HCT116 (cell line): ENCODE results near the gene ICAM4. TPM values are rescaled to one million over a fixed set of nuclear protein-coding genes. Genes with fewer than 3 reads are reported as not detected.

Experiments
- ATAC-seq: fragments of 200-7000 bp; cut with Tn5 transposase; 2 replicates; pipeline ENCODE4 v1.9.1; 2020; ENCODE audit warnings: mild to moderate bottlenecking, moderate library complexity
- BruUV-seq: library from RNA; stranded (reverse); fragments of 400-500 nt; replicated peaks from 2 replicates; lab custom pipeline; 2021; lab: Mats Ljungman, UMichigan
- CTCF ChIA-PET: fragments of 300-600 bp; sonication (Branson Sonifier 250); formaldehyde crosslinking; loops from one replicate; lab custom pipeline; 2021; ENCODE audit warnings: antibody characterized with exemption; lab: Charles Lee
- POLR2A ChIA-PET: fragments of 300-600, 350-600 bp; sonication (Branson Sonifier 250); formaldehyde crosslinking; loops from one replicate; lab custom pipeline; 2021; ENCODE audit warnings: antibody characterized with exemption; lab: Charles Lee
- RAD21 ChIA-PET, 2 experiments: fragments of 300-600 bp; sonication (Branson Sonifier 250); formaldehyde crosslinking; loops; one replicate each; lab custom pipeline; 2023; ENCODE audit warnings: low total read pairs in 2 of 2; ENCODE audit not compliant: uncharacterized antibody in 2 of 2, unreplicated experiment in 2 of 2, low non-redundant PET in 1 of 2; lab: Charles Lee
- DNase-seq: peaks from one replicate; pipeline ENCODE4 v3.0.0-alpha.2; 2010; ENCODE audit warnings: low read depth, low spot score
- H2AFZ ChIP-seq: fragments of 200-600 bp; shearing (Covaris generic), sonication (generic); 2 replicates; pipeline ENCODE4 v1.6.1; 2017; ENCODE audit warnings: low read depth, mixed run types, mixed read lengths, antibody characterized with exemption, low read length; ENCODE audit not compliant: poor library complexity, severe bottlenecking
- H3K27ac ChIP-seq: 2 replicates; pipeline ENCODE4 v1.5.1; 2012; ENCODE audit warnings: low read depth, low read length
- H3K27me3 ChIP-seq: fragments of 200-600 bp; sonication (generic); 2 replicates; pipeline ENCODE4 v1.6.1; 2016; ENCODE audit warnings: mixed run types, low read length, mixed read lengths; ENCODE audit not compliant: insufficient read depth
- H3K36me3 ChIP-seq, 2 experiments: fragments of 200-500 bp in 1 of 2; fragments of 200-600 bp in 1 of 2; sonication (Bioruptor generic) in 1 of 2; sonication (generic) in 1 of 2; 2 replicates each; pipeline versions ENCODE4 v1.5.1 to v1.6.1; 2014 to 2016; ENCODE audit warnings: low read length in 2 of 2, inconsistent platforms in 1 of 2, mixed read lengths in 1 of 2, mixed run types in 1 of 2; ENCODE audit not compliant: insufficient read depth in 2 of 2, control insufficient read depth in 1 of 2
- H3K4me1 ChIP-seq, 2 experiments: fragments of 200-600 bp in 1 of 2; sonication (generic) in 1 of 2; 2 replicates each; pipeline versions ENCODE4 v1.5.1 to v1.6.1; 2012 to 2017; ENCODE audit warnings: low read length in 2 of 2, inconsistent platforms in 1 of 2, mild to moderate bottlenecking in 1 of 2, mixed read lengths in 1 of 2, mixed run types in 1 of 2, moderate library complexity in 1 of 2; ENCODE audit not compliant: insufficient read depth in 2 of 2, control insufficient read depth in 1 of 2
- H3K4me2 ChIP-seq: fragments of 200-600 bp; sonication (generic); 2 replicates; pipeline ENCODE4 v1.6.1; 2017; ENCODE audit warnings: mixed run types, low read length, mixed read lengths
- H3K4me3 ChIP-seq, 2 experiments: fragments of 200-600 bp in 1 of 2; sonication (generic) in 1 of 2; replicated peaks in 1 of 2; 2 replicates each; pipeline ENCODE4 v1.5.1; 2011 to 2016; ENCODE audit warnings: low read length in 2 of 2, control low read depth in 1 of 2, low read depth in 1 of 2, mild to moderate bottlenecking in 1 of 2, mixed read lengths in 1 of 2, mixed run types in 1 of 2
- H3K79me2 ChIP-seq: fragments of 200-600 bp; sonication (generic); 2 replicates; pipeline ENCODE4 v1.6.1; 2017; ENCODE audit warnings: mild to moderate bottlenecking, mixed run types, low read length, moderate library complexity, mixed read lengths; ENCODE audit not compliant: insufficient read depth
- H3K9ac ChIP-seq: fragments of 200-600 bp; sonication (generic); 2 replicates; pipeline ENCODE4 v1.6.1; 2016; ENCODE audit warnings: low read length, mixed read lengths
- H3K9me2 ChIP-seq: fragments of 200-600 bp; sonication (generic), shearing (Covaris generic); 2 replicates; pipeline ENCODE4 v1.6.1; 2017; ENCODE audit warnings: mixed run types, mild to moderate bottlenecking, moderate library complexity; ENCODE audit not compliant: insufficient read depth
- H3K9me3 ChIP-seq, 2 experiments: fragments of 200-500 bp in 1 of 2; fragments of 200-600 bp in 1 of 2; sonication (Bioruptor generic) in 1 of 2; sonication (generic) in 1 of 2; 2 replicates each; pipeline ENCODE4 v1.6.1; 2014 to 2017; ENCODE audit warnings: low read length in 2 of 2, mixed read lengths in 2 of 2, inconsistent platforms in 1 of 2, low read depth in 1 of 2, mild to moderate bottlenecking in 1 of 2, mixed run types in 1 of 2, moderate library complexity in 1 of 2; ENCODE audit not compliant: control insufficient read depth in 1 of 2, insufficient read depth in 1 of 2
- H4K20me1 ChIP-seq: fragments of 200-600 bp; sonication (generic), shearing (Covaris generic); 2 replicates; pipeline ENCODE4 v1.6.1; 2017; ENCODE audit warnings: mixed run types, mild to moderate bottlenecking, moderate library complexity; ENCODE audit not compliant: insufficient read depth
- ELF1 ChIP-seq: IDR thresholded peaks from 2 replicates; pipeline ENCODE4 v1.6.1; 2012; ENCODE audit warnings: low read depth, borderline replicate concordance
- EZH2phosphoT487 ChIP-seq: fragments of 200-600 bp; IDR thresholded peaks from 2 replicates; pipeline ENCODE4 v1.6.1; 2018; ENCODE audit warnings: antibody characterized with exemption, borderline replicate concordance
- JUND ChIP-seq: IDR thresholded peaks from 2 replicates; pipeline ENCODE4 v1.6.1; 2012
- POLR2A ChIP-seq: IDR thresholded peaks from 2 replicates; pipeline ENCODE4 v1.7.0; 2011; ENCODE audit warnings: borderline replicate concordance; ENCODE audit not compliant: insufficient read depth, insufficient read length; ENCODE audit errors: extremely low read depth
- POLR2AphosphoS5 ChIP-seq: IDR thresholded peaks from 2 replicates; pipeline ENCODE4 v1.6.1; 2011; ENCODE audit warnings: mild to moderate bottlenecking, low read depth, low read length, moderate library complexity
- RAD21 ChIP-seq: IDR thresholded peaks from 2 replicates; pipeline ENCODE4 v1.6.1; 2012; ENCODE audit warnings: low read depth, mild to moderate bottlenecking
- SIN3A ChIP-seq: IDR thresholded peaks from 2 replicates; pipeline ENCODE4 v1.6.1; 2012; ENCODE audit warnings: low read depth
- SP1 ChIP-seq: IDR thresholded peaks from 2 replicates; pipeline ENCODE4 v1.6.1; 2012; ENCODE audit warnings: low read depth
- SRF ChIP-seq: IDR thresholded peaks from 2 replicates; pipeline ENCODE4 v1.6.1; 2012; ENCODE audit warnings: low read depth
- YY1 ChIP-seq: IDR thresholded peaks from 2 replicates; pipeline ENCODE4 v1.6.1; 2011; ENCODE audit warnings: low read length, low read depth, moderate library complexity, mild to moderate bottlenecking; ENCODE audit not compliant: insufficient replicate concordance; ENCODE audit errors: extremely low read depth
- ZBTB33 ChIP-seq: IDR thresholded peaks from 2 replicates; pipeline ENCODE4 v1.6.1; 2011; ENCODE audit warnings: mild to moderate bottlenecking, low read length, moderate library complexity; ENCODE audit not compliant: insufficient replicate concordance; ENCODE audit errors: extremely low read depth
- intact Hi-C: fragments of 100-400 bp; cut with micrococcal nuclease; formaldehyde crosslinking; loops from 2 replicates; pipeline ENCODE4 v1.10.0; 2022
- total RNA-seq: library from RNA; stranded (reverse); gene quantifications from one replicate; pipeline ENCODE4 v1.2.1, GENCODE V29; 2021; ENCODE audit not compliant: unreplicated experiment
- TF ChIP-seq, protein P1 (sequence below): IDR thresholded peaks from 2 replicates; pipeline ENCODE4 v1.6.1; 2012
- TF ChIP-seq, protein P2 (sequence below): IDR thresholded peaks from 2 replicates; pipeline ENCODE4 v1.6.1; 2012; ENCODE audit warnings: low read depth

ICAM4 gene
- total RNA-seq, 1 experiment from 2014 or later: not detected

GRCh38 chr19:10309423-10309822 lies 22.7 kb downstream of the ICAM4 start, which contains the start of gene ZGLP1:
Gene ZGLP1 (minus strand): TSS chr19:10309815.
- ChIA-PET POLR2A (no interaction called here), RAD21 (no interaction called here), CTCF (no interaction called here)
- Histone ChIP-seq H4K20me1 (no peaks in the 10 kb centered on the region), H3K9ac (no peak within 1 kb of the TSS), H3K4me3 (no peak within 1 kb of the TSS), H3K4me2 (no peak within 1 kb of the TSS), H3K27ac (no peak within 1 kb of the TSS), H3K36me3 (no peaks in the 10 kb centered on the region), H3K79me2 (no peaks in the 10 kb centered on the region), H3K4me1 (peaks cover 1 to 2% of the 10 kb centered on the region in 2 experiments; a peak in 3 of 4 replicates), H3K9me2 (no peaks in the 10 kb centered on the region), H3K9me3 (no peaks in the 10 kb centered on the region), H3K27me3 (no peaks in the 10 kb centered on the region), H2AFZ (no peak within 1 kb of the TSS)
- DNase-seq (no peak), ATAC-seq (no peak)
- intact Hi-C loops: no loop called here
- no TSS peak for BruUV-seq
- TF ChIP-seq SIN3A (no peak), SP1 (no peak)

DNA sequence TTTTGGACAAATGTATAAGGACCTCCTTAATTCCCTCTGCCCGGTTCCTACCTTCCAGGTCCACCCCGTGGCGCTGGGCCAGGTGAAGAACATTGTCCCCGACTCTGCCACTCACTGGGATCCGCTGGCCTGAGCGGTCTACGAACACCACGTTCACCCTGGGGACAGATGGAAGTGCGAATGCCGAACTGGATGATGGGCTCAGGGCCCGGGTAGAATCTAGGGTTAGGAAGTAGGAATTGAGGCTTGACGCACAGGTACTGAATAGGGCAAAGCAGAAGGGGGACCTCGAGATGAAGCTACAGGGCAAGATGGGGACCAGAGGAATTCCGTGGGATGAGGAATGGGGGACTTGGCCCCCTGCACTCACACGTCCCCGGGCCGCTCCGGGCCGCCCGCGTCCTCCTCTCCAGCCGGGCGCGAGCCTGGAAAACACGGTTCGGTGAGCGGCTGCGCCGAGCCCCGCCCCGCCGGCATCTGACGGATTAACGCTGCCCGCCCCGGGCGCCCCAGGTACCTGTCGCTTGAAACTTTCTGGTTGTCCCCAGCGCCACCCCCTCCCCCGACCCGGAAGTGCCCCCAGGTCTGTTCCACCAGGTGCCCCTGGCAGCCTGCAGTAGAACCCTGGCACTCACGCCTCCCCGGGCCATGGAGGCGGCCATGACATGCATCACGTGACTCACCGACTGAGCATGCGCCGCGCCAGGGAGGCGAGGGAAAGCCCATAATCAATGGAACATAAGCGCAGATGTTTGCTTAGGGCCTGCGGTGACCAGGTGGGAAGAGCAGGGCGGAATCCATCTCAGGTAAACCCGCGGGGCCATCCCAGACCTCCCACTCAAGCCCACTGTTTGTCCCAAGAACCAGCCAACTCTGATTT lies 28.8 kb downstream of the ICAM4 start, which contains the start of gene FDX2:
Gene FDX2, minus strand, starts transcription at position 681 of the 880 bp plus-strand sequence. Its CDS starts 19 bp downstream, at position 662.
- BruUV-seq: TSS peak; percentile 57
- TF ChIP-seq POLR2A (peak; percentile 35), EZH2phosphoT487 (no peak), RAD21 (no peak), JUND (no peak), SIN3A (peak; percentile 83), SRF (no peak), ZBTB33 (no peak), ELF1 (no peak), POLR2AphosphoS5 (peak; percentile 82), YY1 (peak; percentile 99)
- TF ChIP-seq, protein P1, sequence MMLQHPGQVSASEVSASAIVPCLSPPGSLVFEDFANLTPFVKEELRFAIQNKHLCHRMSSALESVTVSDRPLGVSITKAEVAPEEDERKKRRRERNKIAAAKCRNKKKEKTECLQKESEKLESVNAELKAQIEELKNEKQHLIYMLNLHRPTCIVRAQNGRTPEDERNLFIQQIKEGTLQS: no peak
- TF ChIP-seq, protein P2, sequence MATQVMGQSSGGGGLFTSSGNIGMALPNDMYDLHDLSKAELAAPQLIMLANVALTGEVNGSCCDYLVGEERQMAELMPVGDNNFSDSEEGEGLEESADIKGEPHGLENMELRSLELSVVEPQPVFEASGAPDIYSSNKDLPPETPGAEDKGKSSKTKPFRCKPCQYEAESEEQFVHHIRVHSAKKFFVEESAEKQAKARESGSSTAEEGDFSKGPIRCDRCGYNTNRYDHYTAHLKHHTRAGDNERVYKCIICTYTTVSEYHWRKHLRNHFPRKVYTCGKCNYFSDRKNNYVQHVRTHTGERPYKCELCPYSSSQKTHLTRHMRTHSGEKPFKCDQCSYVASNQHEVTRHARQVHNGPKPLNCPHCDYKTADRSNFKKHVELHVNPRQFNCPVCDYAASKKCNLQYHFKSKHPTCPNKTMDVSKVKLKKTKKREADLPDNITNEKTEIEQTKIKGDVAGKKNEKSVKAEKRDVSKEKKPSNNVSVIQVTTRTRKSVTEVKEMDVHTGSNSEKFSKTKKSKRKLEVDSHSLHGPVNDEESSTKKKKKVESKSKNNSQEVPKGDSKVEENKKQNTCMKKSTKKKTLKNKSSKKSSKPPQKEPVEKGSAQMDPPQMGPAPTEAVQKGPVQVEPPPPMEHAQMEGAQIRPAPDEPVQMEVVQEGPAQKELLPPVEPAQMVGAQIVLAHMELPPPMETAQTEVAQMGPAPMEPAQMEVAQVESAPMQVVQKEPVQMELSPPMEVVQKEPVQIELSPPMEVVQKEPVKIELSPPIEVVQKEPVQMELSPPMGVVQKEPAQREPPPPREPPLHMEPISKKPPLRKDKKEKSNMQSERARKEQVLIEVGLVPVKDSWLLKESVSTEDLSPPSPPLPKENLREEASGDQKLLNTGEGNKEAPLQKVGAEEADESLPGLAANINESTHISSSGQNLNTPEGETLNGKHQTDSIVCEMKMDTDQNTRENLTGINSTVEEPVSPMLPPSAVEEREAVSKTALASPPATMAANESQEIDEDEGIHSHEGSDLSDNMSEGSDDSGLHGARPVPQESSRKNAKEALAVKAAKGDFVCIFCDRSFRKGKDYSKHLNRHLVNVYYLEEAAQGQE: no peak

More for the DNA sequence above, 28.8 kb downstream of the ICAM4 start, which contains the start of gene FDX2:
- H2AFZ ChIP-seq: peak within 1 kb of the TSS; percentile 32
- no peaks in the 10 kb centered on the region for H3K9me3 ChIP-seq
- intact Hi-C loops: no loop called here
- H3K79me2 ChIP-seq: 0 out of 2 replicates have a peak, but pooled peaks cover 4% of the 10 kb centered on the region
- H3K4me1 ChIP-seq: peaks cover 4 to 21% of the 10 kb centered on the region in 2 experiments; a peak in 3 of 4 replicates
- POLR2A ChIA-PET: interaction anchor here (1.3 to 1.8 kb wide), 2 partner anchors 19 to 26 kb away, joined by 3 to 5 read pairs; partner anchors contain the start of gene ICAM5
- no peaks in the 10 kb centered on the region for H3K27me3 ChIP-seq
- peak within 1 kb of the TSS; percentile 96 for H3K4me2 ChIP-seq
- peak within 1 kb of the TSS; percentile 80 for H3K27ac ChIP-seq
- peak; percentile 89 for ATAC-seq
- no peaks in the 10 kb centered on the region for H4K20me1 ChIP-seq
- peak within 1 kb of the TSS; percentile 82 for H3K9ac ChIP-seq
- peak; percentile 62 for DNase-seq
- no peaks in the 10 kb centered on the region for H3K9me2 ChIP-seq
- CTCF ChIA-PET: no interaction called here
- H3K36me3 ChIP-seq: peaks cover 9 to 14% of the 10 kb centered on the region in 2 experiments; a peak in 3 of 4 replicates
- RAD21 ChIA-PET: no interaction called here
- peak within 1 kb of the TSS; percentile 89 to 98 for H3K4me3 ChIP-seq
